WTC11 (cell line): ENCODE data around the gene HINFP. TPM values are rescaled to one million over a fixed set of nuclear protein-coding genes. Genes with fewer than 3 reads are reported as not detected.
A peak's percentile ranks its signal among the peaks of the same experiment; 100 is the strongest.

Source experiments
- ATAC-seq: fragments of 200-7000 bp; cut with Tn5 transposase; 2 replicates; pipeline ENCODE4 v1.10.0; 2021; ENCODE audit warnings: mild to moderate bottlenecking, moderate library complexity
- Bru-seq: library from RNA; stranded (reverse); fragments of 400-500 nt; gene quantifications from one replicate; lab custom pipeline; 2021; lab: Mats Ljungman, UMichigan
- CTCF ChIA-PET: fragments of 300-600 bp; sonication (Branson Sonifier 250); formaldehyde crosslinking; loops from one replicate; lab custom pipeline; 2021; ENCODE audit warnings: antibody characterized with exemption; lab: Charles Lee
- POLR2A ChIA-PET: fragments of 350-600 bp; sonication (Branson Sonifier 250); formaldehyde crosslinking; loops from one replicate; lab custom pipeline; 2021; ENCODE audit warnings: antibody characterized with exemption; lab: Charles Lee
- DNase-seq: peaks from one replicate; pipeline ENCODE4 v3.0.0; 2021; ENCODE audit warnings: low spot score
- H3K27ac Mint-ChIP-seq: 2 replicates; pipeline ENCODE4 v1.8.0; 2021; ENCODE audit warnings: mixed read lengths
- H3K27me3 Mint-ChIP-seq: 2 replicates; pipeline ENCODE4 v1.8.0; 2021; ENCODE audit warnings: low read depth, mild to moderate bottlenecking, moderate library complexity, mixed read lengths
- H3K36me3 Mint-ChIP-seq: 2 replicates; pipeline ENCODE4 v1.8.0; 2021; ENCODE audit warnings: mixed read lengths
- H3K4me1 Mint-ChIP-seq: 2 replicates; pipeline ENCODE4 v1.8.0; 2022; ENCODE audit warnings: mixed read lengths
- H3K4me3 Mint-ChIP-seq: 2 replicates; pipeline ENCODE4 v1.8.0; 2021; ENCODE audit warnings: mild to moderate bottlenecking, moderate library complexity, mixed read lengths
- H3K9me3 Mint-ChIP-seq: 2 replicates; pipeline ENCODE4 v1.8.0; 2021; ENCODE audit warnings: mixed read lengths
- E2F1 ChIP-seq: sonication (generic); formaldehyde crosslinking; IDR thresholded peaks from 2 replicates; pipeline ENCODE4 v1.8.0; 2022; ENCODE audit warnings: mild to moderate bottlenecking, missing genetic modification reagents
- ETV6 ChIP-seq: sonication (generic); formaldehyde crosslinking; IDR thresholded peaks from 2 replicates; pipeline ENCODE4 v1.8.1; 2022; ENCODE audit warnings: mild to moderate bottlenecking, missing genetic modification reagents
- FOXK1 ChIP-seq: sonication (generic); formaldehyde crosslinking; IDR thresholded peaks from 2 replicates; pipeline ENCODE4 v1.8.0; 2022; ENCODE audit warnings: mild to moderate bottlenecking, moderate library complexity, missing genetic modification reagents
- FOXP1 ChIP-seq: sonication (generic); formaldehyde crosslinking; IDR thresholded peaks from 2 replicates; pipeline ENCODE4 v1.8.0; 2022; ENCODE audit warnings: missing genetic modification reagents, mild to moderate bottlenecking, moderate library complexity, borderline replicate concordance
- GABPB1 ChIP-seq: sonication (generic); formaldehyde crosslinking; IDR thresholded peaks from 2 replicates; pipeline ENCODE4 v1.8.1; 2023; ENCODE audit warnings: mild to moderate bottlenecking, missing genetic modification reagents
- KAT7 ChIP-seq: sonication (generic); formaldehyde crosslinking; IDR thresholded peaks from 2 replicates; pipeline ENCODE4 v1.8.1; 2023; ENCODE audit warnings: missing genetic modification reagents, mild to moderate bottlenecking, borderline replicate concordance
- MXD4 ChIP-seq: fragments of 250-450 bp; sonication (Bioruptor Pico); IDR thresholded peaks from 2 replicates; pipeline ENCODE4 v1.8.0; 2021; ENCODE audit warnings: mild to moderate bottlenecking, moderate library complexity, borderline replicate concordance
- MYBL2 ChIP-seq: sonication (generic); formaldehyde crosslinking; IDR thresholded peaks from 2 replicates; pipeline ENCODE4 v1.8.1; 2023; ENCODE audit warnings: mild to moderate bottlenecking, moderate library complexity, missing genetic modification reagents
- NFATC4 ChIP-seq: fragments of 250-450 bp; sonication (Bioruptor Pico); IDR thresholded peaks from 2 replicates; pipeline ENCODE4 v1.9.0; 2021; ENCODE audit warnings: mild to moderate bottlenecking
- NFE2L1 ChIP-seq: sonication (generic); formaldehyde crosslinking; IDR thresholded peaks from 2 replicates; pipeline ENCODE4 v1.8.1; 2023; ENCODE audit warnings: missing genetic modification reagents
- NR2C2 ChIP-seq: sonication (generic); formaldehyde crosslinking; IDR thresholded peaks from 2 replicates; pipeline ENCODE4 v1.8.0; 2022; ENCODE audit warnings: mild to moderate bottlenecking, missing genetic modification reagents
- NR3C1 ChIP-seq: sonication (generic); formaldehyde crosslinking; conservative IDR thresholded peaks from 2 replicates; pipeline ENCODE4 v1.8.1; 2023; ENCODE audit warnings: low read depth, mild to moderate bottlenecking, missing genetic modification reagents
- PREB ChIP-seq: sonication (generic); formaldehyde crosslinking; IDR thresholded peaks from 2 replicates; pipeline ENCODE4 v1.8.1; 2022; ENCODE audit warnings: mild to moderate bottlenecking, missing genetic modification reagents, moderate library complexity, borderline replicate concordance
- SMAD3 ChIP-seq: sonication (generic); formaldehyde crosslinking; IDR thresholded peaks from 2 replicates; pipeline ENCODE4 v1.8.0; 2022; ENCODE audit warnings: missing genetic modification reagents, mild to moderate bottlenecking, borderline replicate concordance
- SP1 ChIP-seq: sonication (generic); formaldehyde crosslinking; conservative IDR thresholded peaks from 2 replicates; pipeline ENCODE4 v1.8.1; 2022; ENCODE audit warnings: missing genetic modification reagents
- TEAD1 ChIP-seq: sonication (generic); formaldehyde crosslinking; IDR thresholded peaks from 2 replicates; pipeline ENCODE4 v1.8.0; 2022; ENCODE audit warnings: mild to moderate bottlenecking, missing genetic modification reagents
- TEAD4 ChIP-seq: sonication (generic); formaldehyde crosslinking; IDR thresholded peaks from 2 replicates; pipeline ENCODE4 v1.8.0; 2022; ENCODE audit warnings: mild to moderate bottlenecking, missing genetic modification reagents
- ZNF138 ChIP-seq: sonication (generic); formaldehyde crosslinking; conservative IDR thresholded peaks from 2 replicates; pipeline ENCODE4 v1.8.1; 2022; ENCODE audit warnings: mild to moderate bottlenecking, moderate library complexity, missing genetic modification reagents
- long read RNA-seq, 3 experiments: library from RNA in 1 of 3; library from capped mRNA in 1 of 3; library from polyadenylated mRNA in 1 of 3; unstranded in 2 of 3; stranded (forward) in 1 of 3; transcript quantifications; one replicate each; pipeline ENCODE4 v2.0.0, GENCODE V29; 2021
- total RNA-seq: library from RNA; stranded (reverse); gene quantifications from 3 replicates; pipeline ENCODE4 v1.2.3, GENCODE V29; 2021
- TF ChIP-seq, protein P1 (sequence below): sonication (generic); formaldehyde crosslinking; IDR thresholded peaks from 2 replicates; pipeline ENCODE4 v1.8.0; 2023; ENCODE audit warnings: missing genetic modification reagents, mild to moderate bottlenecking, borderline replicate concordance
- TF ChIP-seq, protein P2 (sequence below): sonication (generic); formaldehyde crosslinking; IDR thresholded peaks from 2 replicates; pipeline ENCODE4 v1.8.1; 2022; ENCODE audit warnings: mild to moderate bottlenecking, moderate library complexity, missing genetic modification reagents
- TF ChIP-seq, protein P3 (sequence below): sonication (generic); formaldehyde crosslinking; IDR thresholded peaks from 2 replicates; pipeline ENCODE4 v1.8.0; 2022; ENCODE audit warnings: mild to moderate bottlenecking, missing genetic modification reagents
- TF ChIP-seq, protein P4 (sequence below): sonication (generic); formaldehyde crosslinking; conservative IDR thresholded peaks from 2 replicates; pipeline ENCODE4 v1.8.1; 2023; ENCODE audit warnings: mild to moderate bottlenecking, low read depth, missing genetic modification reagents, moderate library complexity

Gene HINFP, protein sequence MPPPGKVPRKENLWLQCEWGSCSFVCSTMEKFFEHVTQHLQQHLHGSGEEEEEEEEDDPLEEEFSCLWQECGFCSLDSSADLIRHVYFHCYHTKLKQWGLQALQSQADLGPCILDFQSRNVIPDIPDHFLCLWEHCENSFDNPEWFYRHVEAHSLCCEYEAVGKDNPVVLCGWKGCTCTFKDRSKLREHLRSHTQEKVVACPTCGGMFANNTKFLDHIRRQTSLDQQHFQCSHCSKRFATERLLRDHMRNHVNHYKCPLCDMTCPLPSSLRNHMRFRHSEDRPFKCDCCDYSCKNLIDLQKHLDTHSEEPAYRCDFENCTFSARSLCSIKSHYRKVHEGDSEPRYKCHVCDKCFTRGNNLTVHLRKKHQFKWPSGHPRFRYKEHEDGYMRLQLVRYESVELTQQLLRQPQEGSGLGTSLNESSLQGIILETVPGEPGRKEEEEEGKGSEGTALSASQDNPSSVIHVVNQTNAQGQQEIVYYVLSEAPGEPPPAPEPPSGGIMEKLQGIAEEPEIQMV
- total RNA-seq (34.0 to 37.1 TPM (median 35.4 TPM) in 3 replicates), Bru-seq, nascent RNA (percentile 79 among the genes with signal in this experiment)
- long read RNA-seq, experiment 1, transcript HINFP-201 (10 exons, 3,163 nt), result major isoform, 53 of 100 reads
- long read RNA-seq, experiment 1, partial matches to known transcripts, result 7 of 100 reads
- long read RNA-seq, experiment 1, other reads (novel, unspliced or antisense), result 39 of 100 reads
- long read RNA-seq, experiment 2, transcript HINFP-201 (10 exons, 3,163 nt), result major isoform, 5 of 31 reads
- long read RNA-seq, experiment 2, partial matches to known transcripts, result 14 of 31 reads
- long read RNA-seq, experiment 2, other reads (novel, unspliced or antisense), result 10 of 31 reads
- long read RNA-seq, experiment 3, transcript HINFP-201 (10 exons, 3,163 nt), result major isoform, 30 of 42 reads
- long read RNA-seq, experiment 3, partial matches to known transcripts, result 1 of 42 reads
- long read RNA-seq, experiment 3, other reads (novel, unspliced or antisense), result 11 of 42 reads

- Mint-ChIP-seq H3K4me3 (peak within 1 kb of the TSS; percentile 97), H3K36me3 (peaks cover 11% of the 10 kb centered on the region), H3K27me3 (no peaks in the 10 kb centered on the region; the same call in 1 of the 2 replicates), H3K27ac (peak within 1 kb of the TSS; percentile 96), H3K4me1 (peaks cover 19% of the 10 kb centered on the region), H3K9me3 (no peaks in the 10 kb centered on the region)
- ChIA-PET POLR2A (interaction anchor here (0.5 to 1.0 kb wide), 9 partner anchors 11 to 81 kb away, joined by 3 to 7 read pairs (median 4); partner anchors contain the start of genes C2CD2L, DPAGT1, HMBS and NHERF4), CTCF (interaction anchor here (0.7 to 2.0 kb wide), 16 partner anchors 9 to 260 kb away, joined by 3 to 11 read pairs (median 4); partner anchors contain the start of genes DPAGT1 and NLRX1)
- ATAC-seq (peak; percentile 97), DNase-seq (peak; percentile 100)
- no peak for TF ChIP-seq NFE2L1
- TF ChIP-seq ZNF138 (CRISPR knock-in tag), result no peak
- no peak for TF ChIP-seq NR3C1 (CRISPR knock-in tag)
- no peak; the same call in 1 of the 2 replicates for TF ChIP-seq ETV6 (CRISPR knock-in tag)
- TF ChIP-seq, protein P1, sequence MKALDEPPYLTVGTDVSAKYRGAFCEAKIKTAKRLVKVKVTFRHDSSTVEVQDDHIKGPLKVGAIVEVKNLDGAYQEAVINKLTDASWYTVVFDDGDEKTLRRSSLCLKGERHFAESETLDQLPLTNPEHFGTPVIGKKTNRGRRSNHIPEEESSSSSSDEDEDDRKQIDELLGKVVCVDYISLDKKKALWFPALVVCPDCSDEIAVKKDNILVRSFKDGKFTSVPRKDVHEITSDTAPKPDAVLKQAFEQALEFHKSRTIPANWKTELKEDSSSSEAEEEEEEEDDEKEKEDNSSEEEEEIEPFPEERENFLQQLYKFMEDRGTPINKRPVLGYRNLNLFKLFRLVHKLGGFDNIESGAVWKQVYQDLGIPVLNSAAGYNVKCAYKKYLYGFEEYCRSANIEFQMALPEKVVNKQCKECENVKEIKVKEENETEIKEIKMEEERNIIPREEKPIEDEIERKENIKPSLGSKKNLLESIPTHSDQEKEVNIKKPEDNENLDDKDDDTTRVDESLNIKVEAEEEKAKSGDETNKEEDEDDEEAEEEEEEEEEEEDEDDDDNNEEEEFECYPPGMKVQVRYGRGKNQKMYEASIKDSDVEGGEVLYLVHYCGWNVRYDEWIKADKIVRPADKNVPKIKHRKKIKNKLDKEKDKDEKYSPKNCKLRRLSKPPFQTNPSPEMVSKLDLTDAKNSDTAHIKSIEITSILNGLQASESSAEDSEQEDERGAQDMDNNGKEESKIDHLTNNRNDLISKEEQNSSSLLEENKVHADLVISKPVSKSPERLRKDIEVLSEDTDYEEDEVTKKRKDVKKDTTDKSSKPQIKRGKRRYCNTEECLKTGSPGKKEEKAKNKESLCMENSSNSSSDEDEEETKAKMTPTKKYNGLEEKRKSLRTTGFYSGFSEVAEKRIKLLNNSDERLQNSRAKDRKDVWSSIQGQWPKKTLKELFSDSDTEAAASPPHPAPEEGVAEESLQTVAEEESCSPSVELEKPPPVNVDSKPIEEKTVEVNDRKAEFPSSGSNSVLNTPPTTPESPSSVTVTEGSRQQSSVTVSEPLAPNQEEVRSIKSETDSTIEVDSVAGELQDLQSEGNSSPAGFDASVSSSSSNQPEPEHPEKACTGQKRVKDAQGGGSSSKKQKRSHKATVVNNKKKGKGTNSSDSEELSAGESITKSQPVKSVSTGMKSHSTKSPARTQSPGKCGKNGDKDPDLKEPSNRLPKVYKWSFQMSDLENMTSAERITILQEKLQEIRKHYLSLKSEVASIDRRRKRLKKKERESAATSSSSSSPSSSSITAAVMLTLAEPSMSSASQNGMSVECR (CRISPR knock-in tag), result peak; percentile 54; the same call in 1 of the 2 replicates
- TF ChIP-seq KAT7, result no peak
- no peak for TF ChIP-seq NFATC4 (CRISPR knock-in tag)
- TF ChIP-seq, protein P2, sequence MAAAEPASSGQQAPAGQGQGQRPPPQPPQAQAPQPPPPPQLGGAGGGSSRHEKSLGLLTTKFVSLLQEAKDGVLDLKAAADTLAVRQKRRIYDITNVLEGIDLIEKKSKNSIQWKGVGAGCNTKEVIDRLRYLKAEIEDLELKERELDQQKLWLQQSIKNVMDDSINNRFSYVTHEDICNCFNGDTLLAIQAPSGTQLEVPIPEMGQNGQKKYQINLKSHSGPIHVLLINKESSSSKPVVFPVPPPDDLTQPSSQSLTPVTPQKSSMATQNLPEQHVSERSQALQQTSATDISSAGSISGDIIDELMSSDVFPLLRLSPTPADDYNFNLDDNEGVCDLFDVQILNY (CRISPR knock-in tag), result no peak
- no peak for TF ChIP-seq TEAD4 (CRISPR knock-in tag)
- TF ChIP-seq SP1, result peak; percentile 97
- TF ChIP-seq GABPB1 (CRISPR knock-in tag), result peak; percentile 77
- TF ChIP-seq FOXP1, result peak; percentile 9; the same call in 1 of the 2 replicates
- TF ChIP-seq FOXK1 (CRISPR knock-in tag), result peak; percentile 99
- no peak for TF ChIP-seq E2F1
- peak; percentile 66; the same call in 1 of the 2 replicates for TF ChIP-seq SMAD3 (CRISPR knock-in tag)
- TF ChIP-seq MYBL2 (CRISPR knock-in tag), result no peak
- TF ChIP-seq, protein P3, sequence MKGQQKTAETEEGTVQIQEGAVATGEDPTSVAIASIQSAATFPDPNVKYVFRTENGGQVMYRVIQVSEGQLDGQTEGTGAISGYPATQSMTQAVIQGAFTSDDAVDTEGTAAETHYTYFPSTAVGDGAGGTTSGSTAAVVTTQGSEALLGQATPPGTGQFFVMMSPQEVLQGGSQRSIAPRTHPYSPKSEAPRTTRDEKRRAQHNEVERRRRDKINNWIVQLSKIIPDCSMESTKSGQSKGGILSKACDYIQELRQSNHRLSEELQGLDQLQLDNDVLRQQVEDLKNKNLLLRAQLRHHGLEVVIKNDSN (CRISPR knock-in tag), result peak; percentile 99
- TF ChIP-seq MXD4 (CRISPR knock-in tag), result no peak
- no peak for TF ChIP-seq PREB
- 0 out of 2 replicates have a peak, but pooled peaks have one; percentile 48 for TF ChIP-seq TEAD1 (CRISPR knock-in tag)
- TF ChIP-seq, protein P4, sequence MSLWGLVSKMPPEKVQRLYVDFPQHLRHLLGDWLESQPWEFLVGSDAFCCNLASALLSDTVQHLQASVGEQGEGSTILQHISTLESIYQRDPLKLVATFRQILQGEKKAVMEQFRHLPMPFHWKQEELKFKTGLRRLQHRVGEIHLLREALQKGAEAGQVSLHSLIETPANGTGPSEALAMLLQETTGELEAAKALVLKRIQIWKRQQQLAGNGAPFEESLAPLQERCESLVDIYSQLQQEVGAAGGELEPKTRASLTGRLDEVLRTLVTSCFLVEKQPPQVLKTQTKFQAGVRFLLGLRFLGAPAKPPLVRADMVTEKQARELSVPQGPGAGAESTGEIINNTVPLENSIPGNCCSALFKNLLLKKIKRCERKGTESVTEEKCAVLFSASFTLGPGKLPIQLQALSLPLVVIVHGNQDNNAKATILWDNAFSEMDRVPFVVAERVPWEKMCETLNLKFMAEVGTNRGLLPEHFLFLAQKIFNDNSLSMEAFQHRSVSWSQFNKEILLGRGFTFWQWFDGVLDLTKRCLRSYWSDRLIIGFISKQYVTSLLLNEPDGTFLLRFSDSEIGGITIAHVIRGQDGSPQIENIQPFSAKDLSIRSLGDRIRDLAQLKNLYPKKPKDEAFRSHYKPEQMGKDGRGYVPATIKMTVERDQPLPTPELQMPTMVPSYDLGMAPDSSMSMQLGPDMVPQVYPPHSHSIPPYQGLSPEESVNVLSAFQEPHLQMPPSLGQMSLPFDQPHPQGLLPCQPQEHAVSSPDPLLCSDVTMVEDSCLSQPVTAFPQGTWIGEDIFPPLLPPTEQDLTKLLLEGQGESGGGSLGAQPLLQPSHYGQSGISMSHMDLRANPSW, result no peak
- no peak for TF ChIP-seq NR2C2 (CRISPR knock-in tag)
Measured at GRCh38 chr11:119121008-119121810, at the start of gene HINFP. Gene HINFP (plus strand): TSS chr11:119121580. CDS start chr11:119126945, 5,365 bp downstream.
